ENCODE measurements around the gene RSBN1.
"Not testable (repeated sequence)": the region's sequence is repeated elsewhere in the genome, so short reads cannot be mapped to it uniquely, and the experiment has no call there.

RSBN1 gene

DNA sequence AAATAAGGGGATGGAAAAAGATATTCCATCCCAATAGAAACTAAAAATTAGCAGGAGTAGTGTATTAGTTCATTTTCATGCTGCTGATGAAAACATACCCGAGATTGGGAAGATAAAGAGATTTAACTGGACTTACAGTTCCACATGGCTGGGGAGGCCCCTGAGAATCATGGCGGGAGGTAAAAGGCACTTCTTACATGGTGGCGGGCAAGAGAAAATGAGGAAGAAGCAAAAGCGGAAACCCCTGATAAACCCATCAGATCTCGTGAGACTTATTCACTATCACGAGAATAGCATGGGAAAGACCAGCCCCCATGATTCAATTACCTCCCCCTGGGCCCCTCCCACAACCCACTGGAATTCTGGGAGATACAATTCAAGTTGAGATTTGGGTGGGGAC lies 94.8 kb downstream of the RSBN1 start:
- not testable (repeated sequence) for H3K4me3 ChIP-seq (ENCODE audit: low read length); H3K27ac ChIP-seq (ENCODE audit: low read length); H3K27me3 ChIP-seq (ENCODE audit: insufficient read depth, low read length); H3K9ac ChIP-seq (ENCODE audit: low read depth, low read length); H3K4me1 ChIP-seq (ENCODE audit: insufficient read depth, low read length)
- peaks cover 69% of the 10 kb centered on the region for H3K36me3 ChIP-seq (ENCODE audit: insufficient read depth, low read depth, low read length)
- peaks cover 43% of the 10 kb centered on the region for H3K9me3 ChIP-seq (ENCODE audit: insufficient read depth, low read depth, low read length)

DNA sequence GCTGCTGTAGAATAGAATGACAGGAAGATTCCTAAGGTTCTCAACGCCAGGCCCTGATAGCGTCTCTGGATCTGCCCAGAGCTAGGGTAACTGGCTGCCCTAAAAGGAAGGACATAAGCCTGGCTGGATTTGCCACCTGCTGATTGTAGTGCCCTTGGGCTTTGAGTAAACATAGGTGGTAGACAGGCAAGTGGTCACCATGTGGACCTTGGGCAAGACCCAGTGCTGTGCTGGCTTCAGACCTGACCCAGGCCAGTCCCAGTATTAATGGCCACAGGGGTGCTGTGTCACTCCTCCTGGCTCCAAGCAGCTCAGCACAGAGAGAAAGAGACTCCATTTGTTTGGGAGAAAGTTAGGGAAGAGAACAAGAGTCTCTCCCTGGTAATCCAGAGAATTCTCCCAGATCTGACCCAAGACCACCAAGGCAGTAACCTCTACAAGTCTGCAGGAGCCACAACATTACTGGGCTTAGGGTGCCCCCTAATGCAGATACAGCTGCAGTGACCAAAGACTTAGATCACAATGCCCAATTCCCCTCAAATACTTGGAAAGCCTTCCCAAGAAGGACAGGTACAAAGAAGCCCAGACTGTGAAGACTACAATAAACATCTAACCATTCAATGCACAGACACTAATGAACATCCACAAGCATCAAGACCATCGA lies 97.5 kb downstream of the RSBN1 start:
- H3K9me3 ChIP-seq (ENCODE audit: insufficient read depth, low read depth, low read length) = peaks cover 25% of the 10 kb centered on the region
- no peak overlapping the region for H3K9ac ChIP-seq (ENCODE audit: low read depth, low read length)
- no peaks in the 10 kb centered on the region for H3K4me1 ChIP-seq (ENCODE audit: insufficient read depth, low read length)
- H3K27ac ChIP-seq (ENCODE audit: low read length) = no peak overlapping the region
- H3K27me3 ChIP-seq (ENCODE audit: insufficient read depth, low read length) = no peaks in the 10 kb centered on the region
- peaks cover 72% of the 10 kb centered on the region for H3K36me3 ChIP-seq (ENCODE audit: insufficient read depth, low read depth, low read length)
- H3K4me3 ChIP-seq (ENCODE audit: low read length) = no peak overlapping the region
